HEK293 (cell line): Measurements from ENCODE around the gene CEMP1.

Experiments used
- CTCF ChIA-PET: fragments of 350-600 bp; formaldehyde crosslinking; extraction: SDS; loops from one replicate; lab custom pipeline; 2021; ENCODE audit warnings: antibody characterized with exemption; lab: Yijun Ruan, JAX
- POLR2A ChIA-PET: fragments of 300-600 bp; formaldehyde crosslinking; extraction: SDS; loops from one replicate; lab custom pipeline; 2020; ENCODE audit warnings: antibody characterized with exemption, inconsistent platforms; lab: Yijun Ruan, JAX
- H3K27ac ChIP-seq: fragments of 200-500 bp; sonication (Bioruptor generic); 2 replicates; pipeline ENCODE4 v1.5.1; 2014; ENCODE audit warnings: low read depth, low read length, control low read depth, inconsistent platforms; ENCODE audit errors: extremely low read depth
- H3K36me3 ChIP-seq, 2 experiments: fragments of 200-500 bp in 1 of 2; sonication (Bioruptor generic) in 1 of 2; 1 replicate in 1 of 2; 2 replicates in 1 of 2; pipeline ENCODE4 v1.5.1; 2014 to 2017; ENCODE audit warnings: inconsistent platforms in 2 of 2, low read length in 2 of 2; ENCODE audit not compliant: control insufficient read depth in 2 of 2, insufficient read depth in 1 of 2
- H3K4me1 ChIP-seq: fragments of 200-500 bp; sonication (Bioruptor generic); 2 replicates; pipeline ENCODE4 v1.5.1; 2014; ENCODE audit warnings: mild to moderate bottlenecking, low read length, inconsistent platforms; ENCODE audit not compliant: control insufficient read depth, insufficient read depth
- H3K4me3 ChIP-seq: 2 replicates; pipeline ENCODE4 v1.5.1; 2011; ENCODE audit warnings: low read depth, mild to moderate bottlenecking, control low read depth, low read length, moderate library complexity
- H3K9me3 ChIP-seq: fragments of 200-500 bp; sonication (Bioruptor generic); 2 replicates; pipeline ENCODE4 v1.5.1; 2014; ENCODE audit warnings: low read depth, low read length, inconsistent platforms; ENCODE audit not compliant: control insufficient read depth, insufficient read depth
- BCL11A ChIP-seq: fragments of 450-650 bp; formaldehyde crosslinking; IDR thresholded peaks from 2 replicates; pipeline ENCODE4 v1.5.1; 2016; ENCODE audit warnings: low read depth, missing biosample characterization, missing genetic modification characterization
- EGR2 ChIP-seq: fragments of 450-650 bp; formaldehyde crosslinking; IDR thresholded peaks from 2 replicates; pipeline ENCODE4 v1.5.1; 2016; ENCODE audit warnings: low read depth, missing biosample characterization, missing genetic modification characterization
- RBAK ChIP-seq: fragments of 450-650 bp; formaldehyde crosslinking; IDR thresholded peaks from 2 replicates; pipeline ENCODE4 v1.5.1; 2016; ENCODE audit warnings: missing biosample characterization, missing genetic modification characterization
- ZBTB17 ChIP-seq: fragments of 450-650 bp; formaldehyde crosslinking; IDR thresholded peaks from 2 replicates; pipeline ENCODE4 v1.5.1; 2016; ENCODE audit warnings: missing biosample characterization, missing genetic modification characterization
- ZBTB26 ChIP-seq: fragments of 450-650 bp; formaldehyde crosslinking; optimal IDR thresholded peaks from 2 replicates; pipeline ENCODE3; 2016; ENCODE audit warnings: missing biosample characterization, mild to moderate bottlenecking, missing genetic modification characterization
- ZBTB44 ChIP-seq: fragments of 450-650 bp; IDR thresholded peaks from 2 replicates; pipeline ENCODE4 v1.5.1; 2018; ENCODE audit warnings: missing biosample characterization, mild to moderate bottlenecking, missing genetic modification characterization
- ZFHX2 ChIP-seq: fragments of 450-650 bp; formaldehyde crosslinking; conservative IDR thresholded peaks from 2 replicates; pipeline ENCODE4 v1.5.1; 2016; ENCODE audit warnings: missing biosample characterization, missing genetic modification characterization
- ZIC2 ChIP-seq: fragments of 450-650 bp; formaldehyde crosslinking; IDR thresholded peaks from 2 replicates; pipeline ENCODE4 v1.5.1; 2016; ENCODE audit warnings: missing biosample characterization, missing genetic modification characterization
- ZNF114 ChIP-seq: fragments of 450-650 bp; formaldehyde crosslinking; IDR thresholded peaks from 2 replicates; pipeline ENCODE4 v1.5.0; 2017; ENCODE audit warnings: missing biosample characterization, missing genetic modification characterization
- ZNF169 ChIP-seq: fragments of 450-650 bp; formaldehyde crosslinking; IDR thresholded peaks from 2 replicates; pipeline ENCODE4 v1.5.1; 2016; ENCODE audit warnings: missing biosample characterization, missing genetic modification characterization
- ZNF214 ChIP-seq: fragments of 450-650 bp; formaldehyde crosslinking; IDR thresholded peaks from 2 replicates; pipeline ENCODE4 v1.5.1; 2017; ENCODE audit warnings: missing biosample characterization, mild to moderate bottlenecking, missing genetic modification characterization, borderline replicate concordance
- ZNF416 ChIP-seq: fragments of 450-650 bp; formaldehyde crosslinking; IDR thresholded peaks from 2 replicates; pipeline ENCODE4 v1.5.1; 2016; ENCODE audit warnings: missing biosample characterization, missing genetic modification characterization
- ZNF426 ChIP-seq: fragments of 450-650 bp; formaldehyde crosslinking; IDR thresholded peaks from 2 replicates; pipeline ENCODE4 v1.5.1; 2017; ENCODE audit warnings: missing biosample characterization, missing genetic modification characterization, mild to moderate bottlenecking, inconsistent platforms, moderate library complexity
- ZNF514 ChIP-seq: fragments of 450-650 bp; formaldehyde crosslinking; IDR thresholded peaks from 2 replicates; pipeline ENCODE4 v1.5.1; 2016; ENCODE audit warnings: missing biosample characterization, missing genetic modification characterization
- ZNF658 ChIP-seq: fragments of 450-650 bp; formaldehyde crosslinking; IDR thresholded peaks from 2 replicates; pipeline ENCODE4; 2016; ENCODE audit warnings: missing biosample characterization, missing genetic modification characterization
- ZNF76 ChIP-seq: fragments of 450-650 bp; formaldehyde crosslinking; IDR thresholded peaks from 2 replicates; pipeline ENCODE4; 2016; ENCODE audit warnings: low read depth, missing biosample characterization, missing genetic modification characterization, borderline replicate concordance
- ZNF768 ChIP-seq: fragments of 450-650 bp; formaldehyde crosslinking; IDR thresholded peaks from 2 replicates; pipeline ENCODE4 v1.5.1; 2018; ENCODE audit warnings: missing biosample characterization, mild to moderate bottlenecking, missing genetic modification characterization
- TF ChIP-seq, protein P1 (sequence below): fragments of 450-650 bp; formaldehyde crosslinking; IDR thresholded peaks from 2 replicates; pipeline ENCODE4 v1.5.1; 2016; ENCODE audit warnings: missing biosample characterization, missing genetic modification characterization
- TF ChIP-seq, protein P2 (sequence below): fragments of 450-650 bp; formaldehyde crosslinking; IDR thresholded peaks from 2 replicates; pipeline ENCODE4 v1.5.1; 2016; ENCODE audit warnings: missing biosample characterization, missing genetic modification characterization

The CEMP1 gene

GRCh38 chr16:2526135-2526534 is 5.1 kb downstream of the CEMP1 start:
- no peak overlapping the region for H3K27ac ChIP-seq
- no peak overlapping the region for H3K4me3 ChIP-seq
- CTCF ChIA-PET, result no interaction called here
- POLR2A ChIA-PET, result no interaction called here
- peaks cover 0 to 87% of the 10 kb centered on the region in 2 experiments; a peak in 2 of 3 replicates for H3K36me3 ChIP-seq
- TF ChIP-seq ZNF768 (tag by site-specific recombination) (no peak), ZIC2 (tag by site-specific recombination) (0 out of 2 replicates have a peak, but pooled peaks have one; percentile 37)
- no peaks in the 10 kb centered on the region for H3K4me1 ChIP-seq
- H3K9me3 ChIP-seq, result no peaks in the 10 kb centered on the region

DNA sequence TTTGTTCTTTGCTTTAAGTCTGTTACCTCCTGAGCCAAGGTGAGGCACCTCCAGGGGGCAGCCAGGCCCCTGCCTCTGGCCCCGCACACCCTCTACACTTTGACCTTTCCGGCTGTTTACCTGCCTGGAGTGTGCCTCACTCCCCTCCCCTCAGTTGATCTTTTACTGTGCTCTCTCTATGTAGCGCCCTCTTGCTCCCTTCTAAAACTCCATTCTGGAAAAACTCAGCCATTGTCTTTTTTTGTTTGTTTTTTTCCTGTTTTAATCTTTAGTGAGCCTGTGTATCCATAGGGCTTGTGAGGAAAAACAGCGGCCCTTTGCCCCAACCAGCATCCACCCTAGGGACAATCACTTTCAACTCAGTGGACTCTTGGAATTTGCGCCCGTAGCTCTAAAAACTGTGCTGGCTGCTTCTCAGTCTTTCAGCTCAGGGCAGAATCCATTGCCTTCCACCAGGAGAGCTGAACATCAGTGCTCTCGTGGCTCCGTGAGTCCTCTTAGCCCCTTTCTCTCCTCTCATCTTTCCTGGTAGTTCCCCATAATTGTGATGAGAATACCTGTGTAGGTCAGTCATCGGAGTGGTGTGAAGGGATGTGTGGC is 6.8 kb downstream of the CEMP1 start:
- H3K9me3 ChIP-seq, result no peaks in the 10 kb centered on the region
- no peak overlapping the region for H3K27ac ChIP-seq
- H3K4me1 ChIP-seq, result peaks cover 1% of the 10 kb centered on the region; the same call in 1 of the 2 replicates
- no peak overlapping the region for H3K4me3 ChIP-seq
- H3K36me3 ChIP-seq, result peaks cover 0 to 74% of the 10 kb centered on the region in 2 experiments; a peak in 2 of 3 replicates
- TF ChIP-seq ZNF416 (tag by site-specific recombination) (no peak), ZNF658 (tag by site-specific recombination) (no peak), ZNF169 (no peak), ZBTB44 (tag by site-specific recombination) (no peak), ZNF514 (tag by site-specific recombination) (no peak), ZNF114 (tag by site-specific recombination) (no peak), ZNF214 (tag by site-specific recombination) (no peak), RBAK (tag by site-specific recombination) (no peak), ZNF768 (tag by site-specific recombination) (no peak)
- POLR2A ChIA-PET, result no interaction called here
- CTCF ChIA-PET, result interaction anchor here (0.7 kb wide), 1 partner anchor 8 kb away, joined by 3 read pairs; no protein-coding TSS in a partner anchor

GRCh38 chr16:2523801-2524231 is 7.4 kb downstream of the CEMP1 start:
- ChIA-PET CTCF (no interaction called here), POLR2A (no interaction called here)
- no peak for TF ChIP-seq ZNF426
- TF ChIP-seq ZNF76 (tag by site-specific recombination), result peak; percentile 19; the same call in 1 of the 2 replicates

DNA sequence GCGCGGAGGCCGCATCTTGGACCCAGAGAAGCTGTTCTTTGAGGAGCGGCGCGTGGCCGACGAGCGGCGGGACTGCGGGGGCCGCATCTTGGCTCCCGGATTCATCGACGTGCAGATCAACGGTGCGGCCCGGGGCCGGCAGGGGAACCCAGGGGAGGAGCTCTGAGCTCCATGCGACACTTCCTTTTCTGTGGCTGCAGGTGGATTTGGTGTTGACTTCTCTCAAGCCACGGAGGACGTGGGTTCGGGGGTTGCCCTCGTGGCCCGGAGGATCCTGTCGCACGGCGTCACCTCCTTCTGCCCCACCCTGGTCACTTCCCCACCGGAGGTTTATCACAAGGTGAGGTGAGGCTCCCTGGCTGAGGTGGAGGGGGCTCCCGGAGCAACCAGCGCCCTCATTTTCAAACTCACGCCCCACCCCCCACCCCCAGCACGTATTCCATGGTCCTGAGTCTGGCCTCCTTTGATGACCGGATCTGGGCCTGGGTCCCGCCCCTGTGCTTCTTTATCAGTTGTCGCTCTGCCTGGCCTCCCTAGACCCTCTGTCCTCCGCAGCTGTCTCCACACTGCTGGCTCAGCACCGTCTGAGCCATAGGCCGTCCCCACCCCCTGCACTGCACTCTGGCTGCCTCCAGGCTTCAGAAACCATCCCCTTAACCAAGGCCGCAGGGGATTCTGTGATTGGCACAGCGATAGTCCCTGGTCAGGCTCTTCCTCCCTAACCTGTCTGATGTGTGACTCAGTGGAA is 10.2 kb downstream of the CEMP1 start:
- Histone ChIP-seq H3K4me1 (peaks cover 3% of the 10 kb centered on the region; the same call in 1 of the 2 replicates), H3K9me3 (no peaks in the 10 kb centered on the region)
- TF ChIP-seq EGR2 (tag by site-specific recombination), result peak; percentile 29; the same call in 1 of the 2 replicates
- TF ChIP-seq ZFHX2 (tag by site-specific recombination), result 0 out of 2 replicates have a peak, but pooled peaks have one; percentile 16
- no peak for TF ChIP-seq BCL11A
- TF ChIP-seq, protein P1, sequence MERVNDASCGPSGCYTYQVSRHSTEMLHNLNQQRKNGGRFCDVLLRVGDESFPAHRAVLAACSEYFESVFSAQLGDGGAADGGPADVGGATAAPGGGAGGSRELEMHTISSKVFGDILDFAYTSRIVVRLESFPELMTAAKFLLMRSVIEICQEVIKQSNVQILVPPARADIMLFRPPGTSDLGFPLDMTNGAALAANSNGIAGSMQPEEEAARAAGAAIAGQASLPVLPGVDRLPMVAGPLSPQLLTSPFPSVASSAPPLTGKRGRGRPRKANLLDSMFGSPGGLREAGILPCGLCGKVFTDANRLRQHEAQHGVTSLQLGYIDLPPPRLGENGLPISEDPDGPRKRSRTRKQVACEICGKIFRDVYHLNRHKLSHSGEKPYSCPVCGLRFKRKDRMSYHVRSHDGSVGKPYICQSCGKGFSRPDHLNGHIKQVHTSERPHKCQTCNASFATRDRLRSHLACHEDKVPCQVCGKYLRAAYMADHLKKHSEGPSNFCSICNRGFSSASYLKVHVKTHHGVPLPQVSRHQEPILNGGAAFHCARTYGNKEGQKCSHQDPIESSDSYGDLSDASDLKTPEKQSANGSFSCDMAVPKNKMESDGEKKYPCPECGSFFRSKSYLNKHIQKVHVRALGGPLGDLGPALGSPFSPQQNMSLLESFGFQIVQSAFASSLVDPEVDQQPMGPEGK (tag by site-specific recombination), result 0 out of 2 replicates have a peak, but pooled peaks have one; percentile 12
- peak; percentile 45; the same call in 1 of the 2 replicates for TF ChIP-seq ZBTB17 (tag by site-specific recombination)
- TF ChIP-seq ZBTB26 (tag by site-specific recombination), result peak; percentile 33
- TF ChIP-seq, protein P2, sequence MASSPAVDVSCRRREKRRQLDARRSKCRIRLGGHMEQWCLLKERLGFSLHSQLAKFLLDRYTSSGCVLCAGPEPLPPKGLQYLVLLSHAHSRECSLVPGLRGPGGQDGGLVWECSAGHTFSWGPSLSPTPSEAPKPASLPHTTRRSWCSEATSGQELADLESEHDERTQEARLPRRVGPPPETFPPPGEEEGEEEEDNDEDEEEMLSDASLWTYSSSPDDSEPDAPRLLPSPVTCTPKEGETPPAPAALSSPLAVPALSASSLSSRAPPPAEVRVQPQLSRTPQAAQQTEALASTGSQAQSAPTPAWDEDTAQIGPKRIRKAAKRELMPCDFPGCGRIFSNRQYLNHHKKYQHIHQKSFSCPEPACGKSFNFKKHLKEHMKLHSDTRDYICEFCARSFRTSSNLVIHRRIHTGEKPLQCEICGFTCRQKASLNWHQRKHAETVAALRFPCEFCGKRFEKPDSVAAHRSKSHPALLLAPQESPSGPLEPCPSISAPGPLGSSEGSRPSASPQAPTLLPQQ (tag by site-specific recombination), result no peak
- TF ChIP-seq, all 188 proteins: peak for 5
- peaks cover 0 to 69% of the 10 kb centered on the region in 2 experiments; a peak in 2 of 3 replicates for H3K36me3 ChIP-seq
- peak overlapping the region; percentile 68 for H3K4me3 ChIP-seq
- POLR2A ChIA-PET, result interaction anchor here (0.6 to 2.6 kb wide), 6 partner anchors 8 to 365 kb away, joined by 3 to 25 read pairs (median 4); partner anchors contain the start of genes CEMP1, TBC1D24, TEDC2 and TRAF7
- CTCF ChIA-PET, result interaction anchor here (0.6 kb wide), 1 partner anchor 18 kb away, joined by 3 read pairs; no protein-coding TSS in a partner anchor
- no peak overlapping the region for H3K27ac ChIP-seq

More at GRCh38 chr16:2523801-2524231, 7.4 kb downstream of the CEMP1 start:
- peaks cover 0 to 74% of the 10 kb centered on the region in 2 experiments; a peak in 2 of 3 replicates for H3K36me3 ChIP-seq
- H3K4me1 ChIP-seq, result peaks cover 3% of the 10 kb centered on the region; the same call in 1 of the 2 replicates
- H3K4me3 ChIP-seq, result no peak overlapping the region
- no peak overlapping the region for H3K27ac ChIP-seq
- H3K9me3 ChIP-seq, result no peaks in the 10 kb centered on the region
